H54 (cell line): ENCODE measurements around the gene TSPEAR.

ENCODE experiments used
- DNase-seq: peaks from one replicate; pipeline ENCODE4 v3.0.0; 2011; ENCODE audit warnings: low spot score, mixed read lengths; ENCODE audit not compliant: insufficient read length
- FAIRE-seq: peaks from 3 replicates; lab custom pipeline; 2011; peaks lifted over from hg19 to GRCh38; lab: Jason Lieb, UNC
- POLR2A ChIP-seq: IDR thresholded peaks from 2 replicates; pipeline ENCODE4 v1.6.1; 2011; ENCODE audit warnings: low read depth, mild to moderate bottlenecking, low read length

TSPEAR gene

DNA sequence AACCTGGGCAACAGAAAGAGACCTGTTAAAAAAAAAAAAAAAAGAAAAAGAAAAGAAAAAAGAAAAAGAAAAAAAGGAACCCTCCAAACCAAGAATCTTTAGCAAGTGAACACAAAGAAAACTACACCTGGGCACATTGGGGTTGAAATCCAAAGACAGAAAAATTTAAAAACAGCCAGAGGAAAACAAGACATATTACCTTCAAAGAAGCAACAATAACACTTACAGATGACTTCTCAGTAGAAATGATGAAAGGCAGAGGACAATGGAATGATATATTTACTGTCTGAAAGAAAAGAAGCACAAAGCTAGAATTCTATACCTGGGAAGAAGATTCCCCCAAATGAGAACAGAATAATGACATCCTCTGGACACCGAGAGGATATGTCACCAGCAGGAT, 168.7 kb downstream of the TSPEAR start:
- FAIRE-seq (no peak), DNase-seq (no peak)
- no peak for TF ChIP-seq POLR2A

DNA sequence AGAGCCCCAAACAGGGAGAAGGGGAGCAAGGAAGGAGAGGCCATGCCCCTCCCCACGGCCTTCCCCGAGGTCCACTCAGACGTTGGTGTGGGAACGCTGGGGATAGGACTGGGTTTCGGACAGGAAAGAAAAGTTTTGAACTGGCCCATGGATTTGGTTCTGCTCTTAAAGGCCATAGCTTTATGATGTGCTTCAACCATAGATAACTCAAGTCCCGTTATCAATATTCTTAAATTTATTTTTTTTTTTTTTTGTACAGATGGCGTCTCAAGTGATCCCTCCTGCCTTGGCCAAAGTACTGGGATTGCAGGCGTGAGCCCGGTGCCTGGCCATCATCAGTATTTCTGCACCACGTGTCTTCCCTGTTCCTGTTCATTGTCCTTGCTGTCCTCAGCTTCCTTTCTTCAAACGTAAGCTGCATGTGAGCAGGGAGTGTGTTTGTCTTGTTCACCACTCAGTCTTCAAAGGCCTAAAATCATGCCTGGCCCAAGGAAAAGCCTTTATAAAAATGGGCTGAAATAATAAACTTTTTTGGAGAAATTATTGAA, 170.6 kb downstream of the TSPEAR start:
- DNase-seq (no peak), FAIRE-seq (no peak)
- TF ChIP-seq POLR2A: no peak

GRCh38 chr21:44539991-44540666, 171.2 kb downstream of the TSPEAR start, which contains the start of gene KRTAP10-1:
Gene KRTAP10-1, minus strand, starts transcription at chr21:44540195. Its CDS starts 45 bp downstream, at chr21:44540150.
- no peak for FAIRE-seq
- DNase-seq: no peak
- no peak for TF ChIP-seq POLR2A

GRCh38 chr21:44539046-44539445, 172.3 kb downstream of the TSPEAR start:
- no peak for DNase-seq
- no peak for FAIRE-seq
- TF ChIP-seq POLR2A: no peak

DNA sequence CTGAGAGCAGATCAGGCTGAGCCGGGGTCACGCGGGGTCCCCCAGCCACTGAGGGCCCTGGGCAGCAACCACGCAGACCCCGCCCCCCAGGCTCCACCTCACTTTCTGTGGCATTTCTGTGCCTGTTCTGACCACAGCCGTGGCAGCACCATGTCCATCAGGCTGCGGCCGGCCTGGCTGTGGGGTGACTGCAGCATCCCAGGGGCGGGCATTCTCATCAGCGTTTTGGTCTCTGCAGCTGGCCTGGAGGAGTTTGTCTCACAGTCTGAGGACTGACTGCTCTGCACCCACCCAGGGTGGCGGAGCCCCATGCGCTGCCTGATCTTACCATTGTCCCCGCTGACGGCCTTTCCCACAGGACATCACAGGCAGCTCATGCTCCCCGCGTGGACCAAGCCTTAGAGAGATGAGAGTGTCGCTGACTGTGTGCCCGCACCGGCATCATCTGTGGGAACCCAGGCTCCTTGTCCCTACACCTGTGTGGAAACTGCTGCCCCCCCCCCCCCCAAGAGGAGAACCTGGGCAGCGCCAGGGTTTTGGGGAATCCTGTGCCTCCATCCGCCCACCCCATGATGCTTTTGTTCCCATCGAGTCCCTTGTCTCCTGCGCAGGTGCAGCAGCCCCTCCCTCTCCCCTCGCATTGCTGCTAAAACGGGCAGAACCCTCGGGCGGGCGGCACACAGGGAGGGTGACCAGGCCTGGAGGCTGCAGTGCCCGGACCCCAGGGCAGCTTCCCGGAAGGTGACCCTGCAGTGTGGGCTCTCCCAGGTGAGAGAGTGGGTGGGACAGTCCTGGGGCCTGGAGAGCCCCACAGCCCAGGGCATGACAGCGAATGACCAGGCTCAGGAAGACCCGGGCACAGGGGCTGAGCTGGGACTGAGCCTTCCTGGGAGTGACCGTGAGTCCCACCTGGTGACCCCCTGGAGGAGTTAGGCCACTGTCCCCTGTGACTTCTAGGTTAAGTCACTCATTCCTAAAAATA, 173.2 kb downstream of the TSPEAR start:
- no peak for TF ChIP-seq POLR2A
- no peak for FAIRE-seq
- no peak for DNase-seq

- FAIRE-seq (no peak), DNase-seq (no peak)
- no peak for TF ChIP-seq POLR2A
Measured at GRCh38 chr21:44535963-44536362, 175.4 kb downstream of the TSPEAR start.

DNA sequence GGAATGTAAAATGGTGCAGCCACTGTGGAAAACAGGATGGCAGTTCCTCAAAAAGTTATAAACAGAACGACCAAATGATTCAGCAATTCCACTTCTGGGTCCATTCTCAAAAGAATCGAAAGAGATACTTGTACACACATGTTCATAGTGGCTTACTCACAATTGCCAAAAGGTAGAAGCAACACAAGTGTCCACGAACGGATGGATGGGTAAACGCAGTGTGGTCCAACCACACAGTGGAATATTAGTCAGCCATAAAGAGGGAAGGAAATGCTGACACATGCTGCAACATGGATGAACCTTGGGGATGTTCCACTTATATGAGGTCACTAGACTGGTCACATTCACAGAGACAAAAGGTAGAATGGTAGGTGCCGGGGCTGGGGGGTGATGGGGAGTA, 176.7 kb downstream of the TSPEAR start:
- no peak for TF ChIP-seq POLR2A
- DNase-seq: no peak
- FAIRE-seq: no peak

DNA sequence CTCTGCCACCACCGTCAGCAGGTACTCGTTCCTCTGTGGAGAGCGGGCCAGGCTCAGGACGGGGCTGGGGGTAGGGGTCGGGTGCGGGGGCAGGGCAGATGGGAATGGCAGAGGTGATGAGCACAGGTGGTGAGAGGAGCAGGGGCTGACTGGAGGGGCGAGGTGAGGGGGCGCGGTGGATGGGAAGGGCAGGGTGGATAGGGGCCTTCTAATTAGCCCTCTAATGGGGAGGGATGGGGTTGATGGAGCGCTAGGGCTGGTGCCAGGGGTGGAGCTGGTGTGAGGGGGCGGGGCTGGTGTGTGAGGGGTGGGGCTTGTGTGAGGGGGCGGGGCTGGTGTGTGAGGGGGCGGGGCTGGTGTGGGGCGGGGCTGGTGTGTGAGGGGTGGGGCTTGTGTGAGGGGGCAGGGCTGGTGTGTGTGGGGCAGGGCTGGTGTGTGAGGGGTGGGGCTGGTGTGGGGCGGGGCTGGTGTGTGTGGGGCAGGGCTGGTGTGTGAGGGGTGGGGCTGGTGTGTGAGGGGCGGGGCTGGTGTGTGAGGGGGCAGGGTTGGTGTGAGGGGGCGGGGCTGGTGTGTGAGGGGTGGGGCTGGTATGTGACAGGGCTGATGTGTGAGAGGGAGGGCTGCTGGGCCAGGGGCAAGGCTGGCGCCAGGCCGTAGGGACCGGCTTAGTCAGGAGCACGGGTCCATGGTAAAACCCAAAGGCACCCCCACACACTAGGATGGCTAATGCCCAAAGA, 177.3 kb downstream of the TSPEAR start:
- no peak for TF ChIP-seq POLR2A
- FAIRE-seq: no peak
- DNase-seq: no peak

DNA sequence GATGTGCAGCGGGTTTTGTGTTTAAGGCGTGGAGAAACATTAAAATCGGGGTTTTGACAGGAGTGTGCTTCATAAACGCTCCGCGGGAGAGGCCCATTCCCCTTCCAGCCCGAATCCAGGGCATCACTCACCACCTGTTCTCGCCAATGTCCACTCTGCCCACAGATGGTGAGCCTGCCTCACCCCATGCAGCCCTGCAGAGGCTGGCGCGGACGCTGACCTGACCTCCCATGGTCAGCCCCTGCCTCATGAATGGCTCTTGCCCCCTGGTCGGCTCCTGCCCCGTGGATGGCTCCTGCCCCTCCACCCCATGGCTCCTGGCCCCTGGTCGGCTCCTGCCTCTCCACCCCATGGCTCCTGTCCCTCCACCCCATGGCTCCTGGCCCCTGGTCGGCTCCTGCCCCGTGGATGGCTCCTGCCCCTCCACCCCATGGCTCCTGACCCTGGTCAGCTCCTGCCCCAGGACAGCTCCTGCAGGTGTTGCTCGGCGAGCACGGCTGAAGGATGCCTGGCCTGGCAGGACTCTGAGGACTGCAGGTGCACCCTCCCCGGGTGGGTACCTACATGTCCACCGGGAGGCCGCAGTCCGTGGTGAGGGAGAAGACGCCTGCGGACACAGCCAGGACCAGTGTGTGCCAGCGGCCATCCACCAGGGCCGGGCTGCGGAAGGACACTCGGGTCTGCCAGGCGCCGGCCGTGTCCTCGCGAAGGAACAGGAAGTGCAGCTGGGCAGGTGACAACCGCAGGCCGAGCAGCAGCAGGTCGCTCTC, 178.1 kb downstream of the TSPEAR start:
- DNase-seq (no peak), FAIRE-seq (no peak)
- TF ChIP-seq POLR2A: no peak

DNA sequence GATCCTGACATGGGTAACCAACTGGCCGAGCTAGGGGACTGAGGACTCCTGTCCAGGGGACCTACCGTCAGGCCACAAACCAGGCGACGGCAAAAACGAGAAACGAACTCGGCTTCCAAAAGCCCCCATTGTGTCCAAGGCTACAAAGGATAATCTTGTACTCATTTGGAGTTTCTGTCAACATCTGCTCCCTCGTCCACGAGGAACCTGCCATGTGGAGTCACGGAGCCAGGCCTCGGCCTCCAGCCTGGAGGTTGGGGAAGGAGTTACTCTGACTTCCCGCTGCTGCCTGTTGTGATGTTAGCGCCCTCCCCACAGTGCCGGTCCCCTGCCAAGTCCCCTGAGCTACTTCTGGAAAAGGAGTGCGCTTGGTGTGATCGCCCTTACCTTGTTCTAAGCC, 178.7 kb downstream of the TSPEAR start:
- no peak for TF ChIP-seq POLR2A
- no peak for FAIRE-seq
- no peak for DNase-seq

GRCh38 chr21:44531606-44532564, 179.5 kb downstream of the TSPEAR start:
- no peak for DNase-seq
- TF ChIP-seq POLR2A: no peak
- no peak for FAIRE-seq
